Choroid plexus epithelial cell (primary cell): ENCODE data around the gene PDZD2.

ENCODE experiments used
- DNase-seq: peaks from one replicate; pipeline ENCODE4 v3.0.0-alpha.2; 2010; ENCODE audit warnings: low read depth
- H3K4me3 ChIP-seq: 2 replicates; pipeline ENCODE4 v1.5.1; 2011; ENCODE audit warnings: low read depth, mild to moderate bottlenecking, control low read depth, low read length, moderate library complexity
- CTCF ChIP-seq: conservative IDR thresholded peaks from 2 replicates; pipeline ENCODE4 v1.5.1; 2011; ENCODE audit warnings: low read depth, mild to moderate bottlenecking, control low read depth, inconsistent platforms, low read length, moderate library complexity

The PDZD2 gene

DNA sequence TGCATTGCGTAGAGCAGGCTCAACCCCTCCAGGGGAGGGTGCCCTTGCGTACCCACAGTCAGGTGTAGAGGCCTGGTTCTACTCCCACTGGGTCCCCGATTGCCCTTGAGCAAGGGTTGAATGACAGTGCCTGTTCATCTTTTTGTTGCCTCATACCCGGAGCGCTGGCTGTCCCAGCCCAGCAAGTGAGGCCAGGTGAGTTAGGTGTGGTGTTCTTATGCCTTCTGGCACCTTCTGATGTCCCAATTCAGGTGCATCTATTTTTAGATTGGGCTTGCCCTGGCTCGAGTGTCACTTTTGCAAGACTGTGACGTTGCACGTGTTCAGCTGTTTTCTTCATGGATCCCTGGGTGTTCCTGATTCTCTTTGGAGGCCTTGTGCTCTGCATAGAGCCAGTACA lies 277.4 kb downstream of the PDZD2 start:
- TF ChIP-seq CTCF = no peak
- DNase-seq = no peak
- H3K4me3 ChIP-seq = no peak overlapping the region

- TF ChIP-seq CTCF = no peak
- H3K4me3 ChIP-seq = no peak overlapping the region
- no peak for DNase-seq
Observed at GRCh38 chr5:31918739-31919138, 279.8 kb downstream of the PDZD2 start.

DNA sequence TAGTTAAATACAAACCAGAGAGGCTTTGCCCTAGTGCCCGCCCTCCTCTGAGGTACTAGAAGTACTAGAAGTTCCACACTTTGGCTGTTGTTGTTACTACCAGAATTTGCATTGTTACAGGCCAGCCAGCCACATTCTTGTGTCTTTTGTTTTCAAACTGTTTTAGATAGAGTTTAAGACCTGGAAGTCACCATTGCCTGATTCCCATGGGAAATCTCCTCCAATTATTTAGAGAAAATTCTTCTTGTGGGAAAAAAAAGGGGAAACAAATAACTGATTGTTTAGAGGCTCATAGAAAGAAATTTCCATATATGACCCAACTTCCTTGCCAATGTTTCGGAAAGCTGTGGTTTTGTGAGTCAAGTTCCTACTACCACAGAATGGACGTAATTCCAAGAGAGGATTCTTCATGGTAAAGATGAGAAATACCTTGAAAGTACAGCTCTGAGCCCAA lies 282.9 kb downstream of the PDZD2 start:
- no peak for TF ChIP-seq CTCF
- H3K4me3 ChIP-seq = no peak overlapping the region
- DNase-seq = peak; percentile 75

DNA sequence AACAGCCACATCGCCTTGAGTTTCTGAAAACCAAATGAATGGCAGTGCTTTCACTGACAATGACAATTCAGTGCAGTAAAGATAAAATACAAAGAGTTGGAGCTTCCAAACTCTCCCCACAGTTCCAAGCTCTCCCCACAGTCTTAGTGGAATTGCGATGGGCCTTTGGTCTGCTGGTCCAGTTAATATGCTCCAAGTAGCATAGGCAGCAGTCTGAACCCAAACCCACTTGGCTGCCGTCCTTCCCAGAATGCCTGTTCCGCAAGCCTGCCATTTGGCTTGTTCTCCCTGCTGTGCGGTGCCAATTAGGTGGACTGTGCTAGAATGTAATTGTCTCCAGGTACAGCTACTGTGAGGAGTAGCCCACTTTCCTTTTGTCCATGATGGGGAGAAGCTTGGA lies 285.1 kb downstream of the PDZD2 start:
- no peak for TF ChIP-seq CTCF
- DNase-seq = no peak
- no peak overlapping the region for H3K4me3 ChIP-seq

- DNase-seq = no peak
Observed at GRCh38 chr5:31931874-31932273, 292.9 kb downstream of the PDZD2 start.

GRCh38 chr5:31934156-31934555 lies 295.2 kb downstream of the PDZD2 start:
- no peak for DNase-seq
- no peak overlapping the region for H3K4me3 ChIP-seq
- TF ChIP-seq CTCF = no peak

More at GRCh38 chr5:31931874-31932273, 292.9 kb downstream of the PDZD2 start:
- no peak for TF ChIP-seq CTCF
- H3K4me3 ChIP-seq = no peak overlapping the region

GRCh38 chr5:31935496-31936369 lies 296.8 kb downstream of the PDZD2 start:
- peak; percentile 53 for DNase-seq
- TF ChIP-seq CTCF = no peak

More at GRCh38 chr5:31935496-31936369, 296.8 kb downstream of the PDZD2 start:
- H3K4me3 ChIP-seq = peak overlapping the region; percentile 13
